Mucosa of descending colon (tissue), 3 donors: ENCODE results near the gene MAP2. TPM values are rescaled to one million over a fixed set of nuclear protein-coding genes. Genes with fewer than 3 reads are reported as not detected.
A peak's percentile ranks its signal among the peaks of the same experiment; 100 is the strongest.

Experiments used
- ATAC-seq: fragments of 200-7000 bp; cut with Tn5 transposase; one replicate; pipeline ENCODE4 v1.9.1; 2020; ENCODE audit warnings: mild to moderate bottlenecking, moderate library complexity
- DNase-seq, 3 donors: peaks; one replicate each; pipeline ENCODE4 v3.0.0-alpha.2; 2020
- H3K36me3 ChIP-seq: fragments of 200-600 bp; one replicate; pipeline ENCODE4 v1.8.0; 2021; ENCODE audit warnings: low read depth, mild to moderate bottlenecking
- H3K4me1 ChIP-seq: fragments of 200-600 bp; one replicate; pipeline ENCODE4 v1.8.0; 2021; ENCODE audit warnings: low read depth, mild to moderate bottlenecking
- H3K4me3 ChIP-seq: fragments of 200-600 bp; one replicate; pipeline ENCODE4 v1.8.0; 2021; ENCODE audit warnings: mild to moderate bottlenecking
- H3K9me3 ChIP-seq: fragments of 200-600 bp; one replicate; pipeline ENCODE4 v1.8.0; 2021; ENCODE audit warnings: mild to moderate bottlenecking
- CTCF ChIP-seq: fragments of 200-600 bp; IDR thresholded peaks from one replicate; pipeline ENCODE4 v1.8.0; 2022; ENCODE audit warnings: antibody characterized with exemption, mild to moderate bottlenecking
- intact Hi-C, 2 donors: fragments of 100-400 bp; cut with DNase I in 1 of 2; cut with micrococcal nuclease in 1 of 2; formaldehyde crosslinking; loops; one replicate each; pipeline versions ENCODE4 v1.11.0 to v1.11.1; 2022; cut with DNase I, micrococcal nuclease
- total RNA-seq, 3 donors: library from RNA; stranded (reverse); fragmentation: NEBNext Ultra II Directional in 2 of 3; extraction: Animal tissue kit (Norgen Biotek cat#: 25700) in 2 of 3; gene quantifications; one replicate each; pipeline versions ENCODE4 v1.2.1 to v1.2.4, GENCODE V29; 2021 to 2023
- donor health status: DM: no; HTN: no; CAD: no; lungs with moderate emphysema.
- donor health status: DM: no; HTN: no; CAD: no.
- donor health status: DM: no; HTN: yes; CAD: no.

The MAP2 gene
- total RNA-seq, 3 donors from 2014 or later, result 2.3 to 8.4 (median 2.5) TPM

- intact Hi-C loops, result no loop called here
- no peak for DNase-seq
- Histone ChIP-seq H3K4me3 (no peak overlapping the region), H3K36me3 (no peaks in the 10 kb centered on the region), H3K4me1 (no peaks in the 10 kb centered on the region), H3K9me3 (no peaks in the 10 kb centered on the region)
- ATAC-seq, result no peak
- no peak for TF ChIP-seq CTCF
Measured at GRCh38 chr2:209383212-209383611, 40.6 kb upstream of the MAP2 start.

GRCh38 chr2:209387389-209387788 is 36.5 kb upstream of the MAP2 start:
- intact Hi-C loops, result no loop called here
- ATAC-seq, result no peak
- no peak for TF ChIP-seq CTCF
- Histone ChIP-seq H3K9me3 (no peaks in the 10 kb centered on the region), H3K36me3 (no peaks in the 10 kb centered on the region), H3K4me3 (no peak overlapping the region), H3K4me1 (no peaks in the 10 kb centered on the region)
- DNase-seq, result peak in 1 of 3 donors; percentile 40

- no peak for TF ChIP-seq CTCF
- intact Hi-C loops, result no loop called here
- no peak for ATAC-seq
- Histone ChIP-seq H3K36me3 (no peaks in the 10 kb centered on the region), H3K4me3 (no peak overlapping the region), H3K9me3 (no peaks in the 10 kb centered on the region), H3K4me1 (no peaks in the 10 kb centered on the region)
- no peak for DNase-seq
Measured at GRCh38 chr2:209388446-209389037, 35.3 kb upstream of the MAP2 start.

GRCh38 chr2:209389171-209389618 is 34.7 kb upstream of the MAP2 start:
- Histone ChIP-seq H3K9me3 (no peaks in the 10 kb centered on the region), H3K4me3 (no peak overlapping the region), H3K36me3 (no peaks in the 10 kb centered on the region), H3K4me1 (no peaks in the 10 kb centered on the region)
- no peak for DNase-seq
- intact Hi-C loops, result no loop called here
- no peak for ATAC-seq
- TF ChIP-seq CTCF, result no peak

- H3K4me3 ChIP-seq, result no peak overlapping the region
- H3K4me1 ChIP-seq, result no peaks in the 10 kb centered on the region
- H3K9me3 ChIP-seq, result no peaks in the 10 kb centered on the region
- ATAC-seq (no peak), DNase-seq (no peak)
- no peaks in the 10 kb centered on the region for H3K36me3 ChIP-seq
- no peak for TF ChIP-seq CTCF
- intact Hi-C loops, result no loop called here
Measured at GRCh38 chr2:209390839-209391238, 33.0 kb upstream of the MAP2 start.
